ENCODE data around the gene SREBF2. TPM values are rescaled to one million over a fixed set of nuclear protein-coding genes. Genes with fewer than 3 reads are reported as not detected.

The SREBF2 gene
- total and polyA plus RNA-seq, 2 of the 13 experiments (the other 11 are each of a cell fraction or from before 2014, with no cell fraction given): 53.8 to 72.6 TPM

- TF ChIP-seq, protein P1, sequence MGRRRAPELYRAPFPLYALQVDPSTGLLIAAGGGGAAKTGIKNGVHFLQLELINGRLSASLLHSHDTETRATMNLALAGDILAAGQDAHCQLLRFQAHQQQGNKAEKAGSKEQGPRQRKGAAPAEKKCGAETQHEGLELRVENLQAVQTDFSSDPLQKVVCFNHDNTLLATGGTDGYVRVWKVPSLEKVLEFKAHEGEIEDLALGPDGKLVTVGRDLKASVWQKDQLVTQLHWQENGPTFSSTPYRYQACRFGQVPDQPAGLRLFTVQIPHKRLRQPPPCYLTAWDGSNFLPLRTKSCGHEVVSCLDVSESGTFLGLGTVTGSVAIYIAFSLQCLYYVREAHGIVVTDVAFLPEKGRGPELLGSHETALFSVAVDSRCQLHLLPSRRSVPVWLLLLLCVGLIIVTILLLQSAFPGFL (CRISPR knock-in tag; IDR thresholded peaks at IDR 0.05): 0 out of 2 replicates have a peak, but pooled peaks have one; percentile 36
- TF ChIP-seq ZNF292 (CRISPR knock-in tag; IDR thresholded peaks at IDR 0.05; ENCODE audit: borderline replicate concordance, low read depth) (peak; percentile 87; the same call in 1 of the 2 replicates), TP53 (CRISPR knock-in tag; conservative IDR thresholded peaks at IDR 0.05) (no peak), SOX13 (IDR thresholded peaks at IDR 0.05) (0 out of 2 replicates have a peak, but pooled peaks have one; percentile 18), SOX13 (CRISPR knock-in tag; conservative IDR thresholded peaks at IDR 0.05 in 1 of 2, IDR thresholded peaks at IDR 0.05 in 1 of 2) (no peak; a peak in 1 of 4 replicates), ZNF775 (CRISPR knock-in tag; IDR thresholded peaks at IDR 0.05; ENCODE audit: borderline replicate concordance) (peak; percentile 30; the same call in 1 of the 2 replicates), ZNF704 (CRISPR knock-in tag; IDR thresholded peaks at IDR 0.05; ENCODE audit: borderline replicate concordance) (no peak; the same call in 1 of the 2 replicates), ELF1 (CRISPR knock-in tag; IDR thresholded peaks at IDR 0.05) (peak; percentile 24; the same call in 1 of the 2 replicates), BCL6 (CRISPR knock-in tag; IDR thresholded peaks at IDR 0.05) (peak; percentile 47), AHR (CRISPR knock-in tag; IDR thresholded peaks at IDR 0.05) (no peak; the same call in 1 of the 2 replicates), CCDC6 (CRISPR knock-in tag; IDR thresholded peaks at IDR 0.05) (no peak; the same call in 1 of the 2 replicates), AGO2 (optimal IDR thresholded peaks at IDR 0.05; ENCODE audit: low read depth, low read length) (peak; percentile 59), ETV5 (CRISPR knock-in tag; IDR thresholded peaks at IDR 0.05; ENCODE audit: borderline replicate concordance) (0 out of 2 replicates have a peak, but pooled peaks have one; percentile 2), MAZ (IDR thresholded peaks at IDR 0.05; ENCODE audit: borderline replicate concordance, low read depth, low read length) (no peak; the same call in 1 of the 2 replicates), MAZ (CRISPR knock-in tag; IDR thresholded peaks at IDR 0.05; ENCODE audit: low read depth) (peak; percentile 94), NFYC (CRISPR knock-in tag; IDR thresholded peaks at IDR 0.05) (peak; percentile 88), RXRB (CRISPR knock-in tag; IDR thresholded peaks at IDR 0.05; ENCODE audit: borderline replicate concordance) (peak; percentile 78)
- TF ChIP-seq, protein P2, sequence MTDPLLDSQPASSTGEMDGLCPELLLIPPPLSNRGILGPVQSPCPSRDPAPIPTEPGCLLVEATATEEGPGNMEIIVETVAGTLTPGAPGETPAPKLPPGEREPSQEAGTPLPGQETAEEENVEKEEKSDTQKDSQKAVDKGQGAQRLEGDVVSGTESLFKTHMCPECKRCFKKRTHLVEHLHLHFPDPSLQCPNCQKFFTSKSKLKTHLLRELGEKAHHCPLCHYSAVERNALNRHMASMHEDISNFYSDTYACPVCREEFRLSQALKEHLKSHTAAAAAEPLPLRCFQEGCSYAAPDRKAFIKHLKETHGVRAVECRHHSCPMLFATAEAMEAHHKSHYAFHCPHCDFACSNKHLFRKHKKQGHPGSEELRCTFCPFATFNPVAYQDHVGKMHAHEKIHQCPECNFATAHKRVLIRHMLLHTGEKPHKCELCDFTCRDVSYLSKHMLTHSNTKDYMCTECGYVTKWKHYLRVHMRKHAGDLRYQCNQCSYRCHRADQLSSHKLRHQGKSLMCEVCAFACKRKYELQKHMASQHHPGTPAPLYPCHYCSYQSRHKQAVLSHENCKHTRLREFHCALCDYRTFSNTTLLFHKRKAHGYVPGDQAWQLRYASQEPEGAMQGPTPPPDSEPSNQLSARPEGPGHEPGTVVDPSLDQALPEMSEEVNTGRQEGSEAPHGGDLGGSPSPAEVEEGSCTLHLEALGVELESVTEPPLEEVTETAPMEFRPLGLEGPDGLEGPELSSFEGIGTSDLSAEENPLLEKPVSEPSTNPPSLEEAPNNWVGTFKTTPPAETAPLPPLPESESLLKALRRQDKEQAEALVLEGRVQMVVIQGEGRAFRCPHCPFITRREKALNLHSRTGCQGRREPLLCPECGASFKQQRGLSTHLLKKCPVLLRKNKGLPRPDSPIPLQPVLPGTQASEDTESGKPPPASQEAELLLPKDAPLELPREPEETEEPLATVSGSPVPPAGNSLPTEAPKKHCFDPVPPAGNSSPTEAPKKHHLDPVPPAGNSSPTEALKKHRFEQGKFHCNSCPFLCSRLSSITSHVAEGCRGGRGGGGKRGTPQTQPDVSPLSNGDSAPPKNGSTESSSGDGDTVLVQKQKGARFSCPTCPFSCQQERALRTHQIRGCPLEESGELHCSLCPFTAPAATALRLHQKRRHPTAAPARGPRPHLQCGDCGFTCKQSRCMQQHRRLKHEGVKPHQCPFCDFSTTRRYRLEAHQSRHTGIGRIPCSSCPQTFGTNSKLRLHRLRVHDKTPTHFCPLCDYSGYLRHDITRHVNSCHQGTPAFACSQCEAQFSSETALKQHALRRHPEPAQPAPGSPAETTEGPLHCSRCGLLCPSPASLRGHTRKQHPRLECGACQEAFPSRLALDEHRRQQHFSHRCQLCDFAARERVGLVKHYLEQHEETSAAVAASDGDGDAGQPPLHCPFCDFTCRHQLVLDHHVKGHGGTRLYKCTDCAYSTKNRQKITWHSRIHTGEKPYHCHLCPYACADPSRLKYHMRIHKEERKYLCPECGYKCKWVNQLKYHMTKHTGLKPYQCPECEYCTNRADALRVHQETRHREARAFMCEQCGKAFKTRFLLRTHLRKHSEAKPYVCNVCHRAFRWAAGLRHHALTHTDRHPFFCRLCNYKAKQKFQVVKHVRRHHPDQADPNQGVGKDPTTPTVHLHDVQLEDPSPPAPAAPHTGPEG (CRISPR knock-in tag; IDR thresholded peaks at IDR 0.05): no peak
- TF ChIP-seq, protein P3, sequence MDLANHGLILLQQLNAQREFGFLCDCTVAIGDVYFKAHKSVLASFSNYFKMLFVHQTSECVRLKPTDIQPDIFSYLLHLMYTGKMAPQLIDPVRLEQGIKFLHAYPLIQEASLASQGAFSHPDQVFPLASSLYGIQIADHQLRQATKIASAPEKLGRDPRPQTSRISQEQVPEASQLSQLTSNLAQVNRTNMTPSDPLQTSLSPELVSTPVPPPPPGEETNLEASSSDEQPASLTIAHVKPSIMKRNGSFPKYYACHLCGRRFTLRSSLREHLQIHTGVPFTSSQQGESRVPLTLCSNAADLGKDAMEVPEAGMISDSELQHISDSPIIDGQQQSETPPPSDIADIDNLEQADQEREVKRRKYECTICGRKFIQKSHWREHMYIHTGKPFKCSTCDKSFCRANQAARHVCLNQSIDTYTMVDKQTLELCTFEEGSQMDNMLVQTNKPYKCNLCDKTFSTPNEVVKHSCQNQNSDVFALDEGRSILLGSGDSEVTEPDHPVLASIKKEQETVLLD (CRISPR knock-in tag; IDR thresholded peaks at IDR 0.05; ENCODE audit: low read depth): peak; percentile 92
Observed at GRCh38 chr22:41832553-41833368, at the start of gene SREBF2 (continued).

Measured in HepG2 (cell line).